ENCODE results near the gene TMPRSS11B. TPM values are rescaled to one million over a fixed set of nuclear protein-coding genes. Genes with fewer than 3 reads are reported as not detected.
"Not testable (repeated sequence)": the region's sequence is repeated elsewhere in the genome, so short reads cannot be mapped to it uniquely, and the experiment has no call there.

The TMPRSS11B gene
- total RNA-seq, 1 donor from 2014 or later = not detected

GRCh38 chr4:68228568-68228967 lies 16.9 kb downstream of the TMPRSS11B start:
- no peak for DNase-seq (ENCODE audit: low spot score)

GRCh38 chr4:68218044-68218443 lies 27.4 kb downstream of the TMPRSS11B start:
- DNase-seq (ENCODE audit: low spot score) = no peak

- no peak for DNase-seq (ENCODE audit: low spot score)
Observed at GRCh38 chr4:68216501-68216900, 29.0 kb downstream of the TMPRSS11B start.

- no peak for DNase-seq (ENCODE audit: low spot score)
Observed at GRCh38 chr4:68209003-68209402, 36.5 kb downstream of the TMPRSS11B start.

- not testable (repeated sequence) for DNase-seq (ENCODE audit: low spot score)
Observed at GRCh38 chr4:68194305-68194704, 51.2 kb downstream of the TMPRSS11B start.

- no peak for DNase-seq (ENCODE audit: low spot score)
Observed at GRCh38 chr4:68193194-68193593, 52.3 kb downstream of the TMPRSS11B start.

GRCh38 chr4:68187145-68187544 lies 58.3 kb downstream of the TMPRSS11B start:
- DNase-seq (ENCODE audit: low spot score) = no peak

GRCh38 chr4:68184923-68185322 lies 60.6 kb downstream of the TMPRSS11B start:
- DNase-seq (ENCODE audit: low spot score) = no peak

- no peak for DNase-seq (ENCODE audit: low spot score)
Observed at GRCh38 chr4:68183417-68183816, 62.1 kb downstream of the TMPRSS11B start.

- DNase-seq (ENCODE audit: low spot score) = no peak
Observed at GRCh38 chr4:68182382-68182820, 63.1 kb downstream of the TMPRSS11B start.

- no peak for DNase-seq (ENCODE audit: low spot score)
Observed at GRCh38 chr4:68180849-68181526, 64.5 kb downstream of the TMPRSS11B start.

- DNase-seq (ENCODE audit: low spot score) = no peak
Observed at GRCh38 chr4:68176904-68177303, 68.6 kb downstream of the TMPRSS11B start.

Other genes starting within 250 kb of the TMPRSS11B start
- not detected for gene TMPRSS11F, start 115.8 kb downstream of the TMPRSS11B start, total RNA-seq
- gene YTHDC1, start 104.4 kb upstream of the TMPRSS11B start, total RNA-seq = 116 TPM
- 2.4 TPM for gene TMPRSS11E, start 201.8 kb upstream of the TMPRSS11B start, total RNA-seq